Measurements from ENCODE around the gene RNF141.

RNF141 gene

DNA sequence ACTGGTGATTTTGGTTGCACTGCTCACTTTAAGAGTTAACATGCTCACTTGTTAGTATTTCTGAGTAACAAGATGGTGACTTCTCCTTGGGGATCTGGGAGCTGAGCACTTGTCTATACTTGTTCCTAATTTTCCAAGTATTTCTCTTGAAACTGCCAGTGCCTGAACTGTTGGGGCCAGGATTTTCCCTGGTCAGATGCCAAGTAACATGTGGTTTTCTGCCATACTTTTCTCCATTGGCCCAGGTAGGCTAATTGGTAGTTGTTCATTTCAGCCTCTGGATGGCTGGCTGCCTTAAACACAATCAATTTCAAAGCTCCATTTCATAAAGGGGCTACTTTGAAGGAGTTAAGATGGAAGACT is 35.0 kb downstream of the RNF141 start:
- Histone ChIP-seq H3K27ac (ENCODE audit: low read length) (no peak overlapping the region), H3K9me3 (ENCODE audit: control insufficient read depth in 2 of 2, low read length in 2 of 2) (no peaks in the 10 kb centered on the region), H3K9ac (ENCODE audit: low read length in 2 of 2) (no peak overlapping the region), H3K4me1 (ENCODE audit: control insufficient read depth, insufficient read depth, low read length) (no peaks in the 10 kb centered on the region), H3K27me3 (ENCODE audit: control insufficient read depth in 1 of 2, insufficient read depth in 2 of 2, low read length in 2 of 2) (no peaks in the 10 kb centered on the region), H3K4me3 (ENCODE audit: low read length in 2 of 2) (no peak overlapping the region), H3K36me3 (ENCODE audit: control insufficient read depth in 2 of 2, insufficient read depth in 2 of 2, low read length in 2 of 2) (peaks cover 0 to 2% of the 10 kb centered on the region in 2 donors)

DNA sequence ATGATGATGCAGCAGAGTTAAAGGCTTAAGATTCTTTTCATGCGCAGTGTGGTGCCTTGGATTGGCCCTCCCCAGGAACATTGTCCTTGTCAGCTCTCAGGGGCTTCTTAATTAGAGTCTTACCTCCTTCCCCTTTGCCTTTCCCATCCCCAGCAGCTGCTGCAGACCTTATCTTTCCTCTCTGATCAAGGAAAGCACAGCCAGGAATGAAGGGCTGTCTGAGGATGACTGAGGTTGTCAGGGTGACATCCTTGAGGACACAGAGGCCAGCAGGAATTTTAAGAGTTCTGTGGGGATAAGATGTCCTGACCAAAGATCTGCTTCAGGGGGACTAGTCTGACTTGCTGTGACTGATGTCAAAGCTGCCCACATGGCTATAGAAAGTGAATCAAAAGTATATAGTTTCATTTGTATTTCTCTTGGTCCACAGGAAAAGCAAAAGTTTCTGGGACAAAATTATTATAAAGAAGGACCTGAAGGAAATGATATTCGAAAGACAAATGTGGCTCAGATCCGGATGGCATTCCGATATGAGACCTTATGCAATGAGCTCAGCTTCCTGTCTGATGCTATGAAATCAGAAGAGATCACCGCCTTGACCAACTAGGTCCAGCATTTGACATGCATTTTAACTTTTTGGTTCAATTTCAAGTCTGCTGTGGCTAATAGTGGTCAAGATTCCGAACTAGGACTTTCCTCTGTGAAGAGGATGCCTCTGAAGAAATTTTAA is 35.5 kb downstream of the RNF141 start:
- no peak overlapping the region for H3K4me3 ChIP-seq (ENCODE audit: low read length in 2 of 2)
- no peaks in the 10 kb centered on the region for H3K27me3 ChIP-seq (ENCODE audit: control insufficient read depth in 1 of 2, insufficient read depth in 2 of 2, low read length in 2 of 2)
- no peak overlapping the region for H3K27ac ChIP-seq (ENCODE audit: low read length)
- H3K36me3 ChIP-seq (ENCODE audit: control insufficient read depth in 2 of 2, insufficient read depth in 2 of 2, low read length in 2 of 2), result peaks cover 0 to 3% of the 10 kb centered on the region in 2 donors
- no peaks in the 10 kb centered on the region for H3K4me1 ChIP-seq (ENCODE audit: control insufficient read depth, insufficient read depth, low read length)
- H3K9ac ChIP-seq (ENCODE audit: low read length in 2 of 2), result no peak overlapping the region
- no peaks in the 10 kb centered on the region for H3K9me3 ChIP-seq (ENCODE audit: control insufficient read depth in 2 of 2, low read length in 2 of 2)

- Histone ChIP-seq H3K9me3 (ENCODE audit: control insufficient read depth in 2 of 2, low read length in 2 of 2) (no peaks in the 10 kb centered on the region), H3K4me1 (ENCODE audit: control insufficient read depth, insufficient read depth, low read length) (no peaks in the 10 kb centered on the region), H3K4me3 (ENCODE audit: low read length in 2 of 2) (no peak overlapping the region), H3K9ac (ENCODE audit: low read length in 2 of 2) (no peak overlapping the region), H3K27me3 (ENCODE audit: control insufficient read depth in 1 of 2, insufficient read depth in 2 of 2, low read length in 2 of 2) (no peaks in the 10 kb centered on the region), H3K36me3 (ENCODE audit: control insufficient read depth in 2 of 2, insufficient read depth in 2 of 2, low read length in 2 of 2) (peaks cover 0 to 7% of the 10 kb centered on the region in 2 donors), H3K27ac (ENCODE audit: low read length) (no peak overlapping the region)
Observed at GRCh38 chr11:10504490-10504889, 36.5 kb downstream of the RNF141 start.

- no peaks in the 10 kb centered on the region for H3K27me3 ChIP-seq (ENCODE audit: control insufficient read depth in 1 of 2, insufficient read depth in 2 of 2, low read length in 2 of 2)
- H3K36me3 ChIP-seq (ENCODE audit: control insufficient read depth in 2 of 2, insufficient read depth in 2 of 2, low read length in 2 of 2), result peaks cover 0 to 7% of the 10 kb centered on the region in 2 donors
- H3K4me1 ChIP-seq (ENCODE audit: control insufficient read depth, insufficient read depth, low read length), result no peaks in the 10 kb centered on the region
- no peak overlapping the region for H3K9ac ChIP-seq (ENCODE audit: low read length in 2 of 2)
- H3K27ac ChIP-seq (ENCODE audit: low read length), result no peak overlapping the region
- no peaks in the 10 kb centered on the region for H3K9me3 ChIP-seq (ENCODE audit: control insufficient read depth in 2 of 2, low read length in 2 of 2)
- no peak overlapping the region for H3K4me3 ChIP-seq (ENCODE audit: low read length in 2 of 2)
Observed at GRCh38 chr11:10503777-10504480, 37.1 kb downstream of the RNF141 start.

DNA sequence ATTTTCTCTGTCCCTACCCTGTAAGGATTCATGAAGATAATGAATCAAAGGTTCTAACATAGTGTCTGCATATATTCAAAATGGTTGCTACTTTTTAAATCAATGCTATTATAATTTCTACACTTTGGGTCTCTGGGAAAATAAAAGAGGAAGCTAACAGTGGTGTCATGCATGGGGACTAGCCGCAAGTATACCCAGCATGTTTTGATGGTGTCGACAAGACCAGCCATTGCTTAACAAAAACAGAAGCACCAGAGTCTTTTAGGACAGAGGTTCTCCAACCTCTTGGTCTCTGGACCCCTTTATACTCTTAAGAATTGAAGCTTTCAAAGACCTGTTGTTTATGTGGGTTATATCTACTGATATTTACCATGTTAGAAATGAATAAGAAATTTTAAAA is 37.8 kb downstream of the RNF141 start:
- Histone ChIP-seq H3K4me1 (ENCODE audit: control insufficient read depth, insufficient read depth, low read length) (no peaks in the 10 kb centered on the region), H3K9me3 (ENCODE audit: control insufficient read depth in 2 of 2, low read length in 2 of 2) (no peaks in the 10 kb centered on the region), H3K27ac (ENCODE audit: low read length) (no peak overlapping the region), H3K9ac (ENCODE audit: low read length in 2 of 2) (no peak overlapping the region), H3K4me3 (ENCODE audit: low read length in 2 of 2) (no peak overlapping the region), H3K36me3 (ENCODE audit: control insufficient read depth in 2 of 2, insufficient read depth in 2 of 2, low read length in 2 of 2) (peaks cover 0 to 7% of the 10 kb centered on the region in 2 donors), H3K27me3 (ENCODE audit: control insufficient read depth in 1 of 2, insufficient read depth in 2 of 2, low read length in 2 of 2) (no peaks in the 10 kb centered on the region)

- no peaks in the 10 kb centered on the region for H3K4me1 ChIP-seq (ENCODE audit: control insufficient read depth, insufficient read depth, low read length)
- H3K27me3 ChIP-seq (ENCODE audit: control insufficient read depth in 1 of 2, insufficient read depth in 2 of 2, low read length in 2 of 2), result no peaks in the 10 kb centered on the region
- no peaks in the 10 kb centered on the region for H3K9me3 ChIP-seq (ENCODE audit: control insufficient read depth in 2 of 2, low read length in 2 of 2)
- peaks cover 0 to 7% of the 10 kb centered on the region in 2 donors for H3K36me3 ChIP-seq (ENCODE audit: control insufficient read depth in 2 of 2, insufficient read depth in 2 of 2, low read length in 2 of 2)
- no peak overlapping the region for H3K4me3 ChIP-seq (ENCODE audit: low read length in 2 of 2)
- no peak overlapping the region for H3K27ac ChIP-seq (ENCODE audit: low read length)
- no peak overlapping the region for H3K9ac ChIP-seq (ENCODE audit: low read length in 2 of 2)
Observed at GRCh38 chr11:10502770-10503169, 38.2 kb downstream of the RNF141 start.

DNA sequence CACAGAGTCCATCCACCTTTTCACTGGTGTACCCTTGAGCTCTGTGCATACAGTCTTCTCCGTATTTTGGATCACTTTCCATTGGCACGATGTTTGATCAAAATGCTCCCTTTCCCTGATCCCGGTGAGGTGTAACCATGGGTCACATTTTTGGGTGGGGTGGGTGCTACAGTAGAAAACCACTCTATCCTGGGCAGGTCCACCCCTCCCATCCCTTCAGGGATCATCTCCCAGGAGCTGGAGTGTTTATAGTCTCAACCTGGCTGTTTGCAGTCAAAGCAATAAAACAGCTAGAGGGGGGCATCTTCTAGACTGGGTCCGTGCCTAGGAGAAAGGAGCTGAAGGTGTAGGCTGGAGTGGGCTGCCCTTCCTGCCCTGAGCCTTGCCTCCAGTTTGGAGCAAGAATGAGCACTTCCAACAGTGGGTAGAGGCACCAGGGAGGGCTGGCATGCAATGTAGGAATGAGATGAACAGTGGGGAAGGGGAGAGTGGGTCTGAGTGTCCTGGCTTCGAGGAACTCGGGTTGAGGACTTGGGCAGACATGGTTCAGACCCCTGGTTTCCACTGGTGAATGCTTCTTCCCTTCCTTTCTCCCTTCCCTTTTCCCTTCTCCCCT is 38.8 kb downstream of the RNF141 start:
- H3K36me3 ChIP-seq (ENCODE audit: control insufficient read depth in 2 of 2, insufficient read depth in 2 of 2, low read length in 2 of 2), result peaks cover 0 to 7% of the 10 kb centered on the region in 2 donors
- no peak overlapping the region for H3K27ac ChIP-seq (ENCODE audit: low read length)
- no peaks in the 10 kb centered on the region for H3K9me3 ChIP-seq (ENCODE audit: control insufficient read depth in 2 of 2, low read length in 2 of 2)
- H3K4me3 ChIP-seq (ENCODE audit: low read length in 2 of 2), result no peak overlapping the region
- H3K27me3 ChIP-seq (ENCODE audit: control insufficient read depth in 1 of 2, insufficient read depth in 2 of 2, low read length in 2 of 2), result no peaks in the 10 kb centered on the region
- H3K4me1 ChIP-seq (ENCODE audit: control insufficient read depth, insufficient read depth, low read length), result no peaks in the 10 kb centered on the region
- no peak overlapping the region for H3K9ac ChIP-seq (ENCODE audit: low read length in 2 of 2)

- Histone ChIP-seq H3K9ac (ENCODE audit: low read length in 2 of 2) (no peak overlapping the region), H3K4me1 (ENCODE audit: control insufficient read depth, insufficient read depth, low read length) (no peaks in the 10 kb centered on the region), H3K4me3 (ENCODE audit: low read length in 2 of 2) (no peak overlapping the region), H3K27me3 (ENCODE audit: control insufficient read depth in 1 of 2, insufficient read depth in 2 of 2, low read length in 2 of 2) (no peaks in the 10 kb centered on the region), H3K36me3 (ENCODE audit: control insufficient read depth in 2 of 2, insufficient read depth in 2 of 2, low read length in 2 of 2) (peaks cover 0 to 7% of the 10 kb centered on the region in 2 donors), H3K9me3 (ENCODE audit: control insufficient read depth in 2 of 2, low read length in 2 of 2) (no peaks in the 10 kb centered on the region), H3K27ac (ENCODE audit: low read length) (no peak overlapping the region)
Observed at GRCh38 chr11:10500757-10501684, 40.0 kb downstream of the RNF141 start.

DNA sequence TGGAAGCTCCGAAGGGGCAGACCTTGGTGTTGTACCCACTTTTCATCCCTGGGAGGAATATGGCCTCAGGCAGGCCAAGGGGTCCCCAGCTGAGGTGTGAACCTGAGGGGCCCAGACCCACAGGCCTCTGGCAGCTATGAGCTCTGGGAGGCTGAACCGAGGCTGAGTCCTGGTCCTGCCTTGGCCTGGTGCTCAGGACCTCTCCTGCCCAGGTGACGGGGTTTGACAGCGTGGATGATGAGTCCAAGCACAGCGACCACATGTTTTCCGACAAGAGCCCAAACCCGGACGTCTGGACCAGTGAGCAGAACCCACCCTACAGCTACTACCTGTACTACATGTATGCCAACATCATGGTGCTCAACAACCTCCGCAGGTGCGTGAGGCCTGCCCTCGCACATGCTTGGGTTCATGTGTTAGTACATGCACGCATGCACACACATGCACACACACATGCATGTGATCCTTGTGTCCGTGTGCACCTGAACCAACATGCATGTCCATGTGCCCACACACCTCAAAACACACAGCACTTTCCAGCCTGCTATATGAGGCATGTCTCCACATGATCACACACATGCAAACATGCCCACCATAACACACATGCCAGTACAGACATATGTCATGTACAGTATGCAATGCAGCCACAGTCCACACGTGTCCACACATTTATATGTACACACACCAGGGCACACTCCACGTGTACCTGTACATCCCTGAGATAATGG is 40.9 kb downstream of the RNF141 start:
- H3K4me3 ChIP-seq (ENCODE audit: low read length in 2 of 2), result no peak overlapping the region
- no peak overlapping the region for H3K9ac ChIP-seq (ENCODE audit: low read length in 2 of 2)
- H3K36me3 ChIP-seq (ENCODE audit: control insufficient read depth in 2 of 2, insufficient read depth in 2 of 2, low read length in 2 of 2), result peaks cover 0 to 7% of the 10 kb centered on the region in 2 donors
- no peaks in the 10 kb centered on the region for H3K27me3 ChIP-seq (ENCODE audit: control insufficient read depth in 1 of 2, insufficient read depth in 2 of 2, low read length in 2 of 2)
- no peak overlapping the region for H3K27ac ChIP-seq (ENCODE audit: low read length)
- H3K9me3 ChIP-seq (ENCODE audit: control insufficient read depth in 2 of 2, low read length in 2 of 2), result no peaks in the 10 kb centered on the region
- no peaks in the 10 kb centered on the region for H3K4me1 ChIP-seq (ENCODE audit: control insufficient read depth, insufficient read depth, low read length)

- no peak overlapping the region for H3K4me3 ChIP-seq (ENCODE audit: low read length in 2 of 2)
- H3K4me1 ChIP-seq (ENCODE audit: control insufficient read depth, insufficient read depth, low read length), result no peaks in the 10 kb centered on the region
- H3K27me3 ChIP-seq (ENCODE audit: control insufficient read depth in 1 of 2, insufficient read depth in 2 of 2, low read length in 2 of 2), result no peaks in the 10 kb centered on the region
- H3K9me3 ChIP-seq (ENCODE audit: control insufficient read depth in 2 of 2, low read length in 2 of 2), result no peaks in the 10 kb centered on the region
- H3K36me3 ChIP-seq (ENCODE audit: control insufficient read depth in 2 of 2, insufficient read depth in 2 of 2, low read length in 2 of 2), result peaks cover 0 to 7% of the 10 kb centered on the region in 2 donors
- H3K9ac ChIP-seq (ENCODE audit: low read length in 2 of 2), result no peak overlapping the region
- H3K27ac ChIP-seq (ENCODE audit: low read length), result no peak overlapping the region
Observed at GRCh38 chr11:10499452-10499851, 41.5 kb downstream of the RNF141 start.

All from stomach smooth muscle (tissue), 2 donors.